GM12878 (cell line): ENCODE results near the gene RBPMS2. TPM values are rescaled to one million over a fixed set of nuclear protein-coding genes. Genes with fewer than 3 reads are reported as not detected.

ENCODE experiments used
- ATAC-seq: fragments of 200-7000 bp; cut with Tn5 transposase; 3 replicates; pipeline ENCODE4 v1.9.1; 2020; ENCODE audit warnings: mild to moderate bottlenecking, moderate library complexity
- BruUV-seq: library from RNA; stranded (reverse); fragments of 400-500 nt; replicated peaks from 2 replicates; lab custom pipeline; 2021; lab: Mats Ljungman, UMichigan
- CTCF ChIA-PET: fragments of 300-600 bp; sonication (Branson Sonifier 250); formaldehyde crosslinking; extraction: SDS; loops from one replicate; lab custom pipeline; 2021; ENCODE audit warnings: inconsistent platforms; lab: Yijun Ruan, JAX
- POLR2A ChIA-PET: fragments of 350-600 bp; formaldehyde crosslinking; extraction: SDS; loops from one replicate; lab custom pipeline; 2021; ENCODE audit warnings: inconsistent platforms; lab: Charles Lee
- RAD21 ChIA-PET: fragments of 300-600 bp; sonication (Branson Sonifier 250); formaldehyde crosslinking; loops from one replicate; lab custom pipeline; 2023; ENCODE audit warnings: antibody characterized with exemption; ENCODE audit not compliant: unreplicated experiment; lab: Charles Lee
- SMC1A ChIA-PET: fragments of 300-600 bp; sonication (Branson Sonifier 250); formaldehyde crosslinking; loops from one replicate; lab custom pipeline; 2023; ENCODE audit not compliant: unreplicated experiment, uncharacterized antibody; lab: Charles Lee
- DNase-seq: peaks from one replicate; pipeline ENCODE4 v3.0.0-alpha.2; 2011; ENCODE audit warnings: low read depth, low spot score
- FAIRE-seq: peaks from 3 replicates; lab custom pipeline; 2011; peaks lifted over from hg19 to GRCh38; lab: Jason Lieb, UNC
- H2AFZ ChIP-seq: 2 replicates; pipeline ENCODE4 v1.6.0; 2011; ENCODE audit warnings: low read depth, low read length, control low read depth; ENCODE audit not compliant: control insufficient read depth
- H3K27ac ChIP-seq: 2 replicates; pipeline ENCODE4 v1.5.1; 2011; ENCODE audit warnings: control low read depth; ENCODE audit not compliant: control insufficient read depth, insufficient read depth
- H3K27me3 ChIP-seq, 2 experiments: replicated peaks in 1 of 2; 2 replicates each; pipeline versions ENCODE4 v1.6.0 to v1.6.1; 2011; ENCODE audit warnings: low read length in 1 of 2; ENCODE audit not compliant: control insufficient read depth in 2 of 2, insufficient read depth in 2 of 2
- H3K36me3 ChIP-seq, 2 experiments: 2 replicates each; pipeline ENCODE4 v1.5.1; 2011; ENCODE audit warnings: low read length in 1 of 2; ENCODE audit not compliant: control insufficient read depth in 2 of 2, insufficient read depth in 2 of 2
- H3K4me1 ChIP-seq: 2 replicates; pipeline ENCODE4 v1.6.1; 2011; ENCODE audit warnings: mild to moderate bottlenecking, low read length, moderate library complexity, mixed read lengths; ENCODE audit not compliant: control insufficient read depth, insufficient read depth
- H3K4me2 ChIP-seq: 2 replicates; pipeline ENCODE4 v1.6.0; 2011; ENCODE audit warnings: control low read depth; ENCODE audit not compliant: control insufficient read depth, insufficient read depth
- H3K4me3 ChIP-seq: fragments of 200-600 bp; sonication (generic); 2 replicates; pipeline ENCODE4 v1.5.1; 2016
- H3K79me2 ChIP-seq: 2 replicates; pipeline ENCODE4 v1.6.0; 2011; ENCODE audit warnings: low read length; ENCODE audit not compliant: control insufficient read depth, insufficient read depth
- H3K9ac ChIP-seq: 2 replicates; pipeline ENCODE4 v1.8.0; 2011; ENCODE audit warnings: low read length, control low read depth, mixed read lengths; ENCODE audit not compliant: control insufficient read depth, insufficient read depth
- H3K9me3 ChIP-seq: replicated peaks from 3 replicates; pipeline ENCODE4 v1.5.1; 2011; ENCODE audit warnings: mild to moderate bottlenecking, low read length; ENCODE audit not compliant: control insufficient read depth, insufficient read depth
- H4K20me1 ChIP-seq: 2 replicates; pipeline ENCODE4 v1.6.0; 2011; ENCODE audit not compliant: control insufficient read depth, insufficient read depth
- BACH1 ChIP-seq: fragments of 450-650 bp; IDR thresholded peaks from 2 replicates; pipeline ENCODE4 v1.6.1; 2017; ENCODE audit warnings: mild to moderate bottlenecking, borderline replicate concordance
- FOS ChIP-seq: IDR thresholded peaks from 3 replicates; pipeline ENCODE4 v1.6.1; 2011; ENCODE audit warnings: borderline replicate concordance; ENCODE audit not compliant: insufficient read length; ENCODE audit errors: extremely low read depth
- GABPA ChIP-seq: IDR thresholded peaks from 2 replicates; pipeline ENCODE4 v1.6.1; 2014; ENCODE audit warnings: antibody characterized with exemption, low read depth, mild to moderate bottlenecking, inconsistent platforms
- HDAC6 ChIP-seq: fragments of 200-600 bp; sonication (generic); IDR thresholded peaks from one replicate; pipeline ENCODE4 v1.8.0; 2017; ENCODE audit warnings: antibody characterized with exemption; ENCODE audit not compliant: unreplicated experiment
- NFIC ChIP-seq: IDR thresholded peaks from 2 replicates; pipeline ENCODE4 v1.6.1; 2012; ENCODE audit warnings: low read depth, mild to moderate bottlenecking, inconsistent platforms, low read length, moderate library complexity
- NFYA ChIP-seq: IDR thresholded peaks from 2 replicates; pipeline ENCODE4 v1.6.1; 2011; ENCODE audit warnings: low read depth, mild to moderate bottlenecking, low read length, improper control_type of control experiment, borderline replicate concordance
- NFYB ChIP-seq: IDR thresholded peaks from 2 replicates; pipeline ENCODE4 v1.6.1; 2011; ENCODE audit warnings: low read depth, mild to moderate bottlenecking, low read length, improper control_type of control experiment, moderate library complexity; ENCODE audit not compliant: insufficient read depth
- RB1 ChIP-seq: fragments of 450-650 bp; formaldehyde crosslinking; IDR thresholded peaks from 2 replicates; pipeline ENCODE4 v1.6.1; 2017; ENCODE audit warnings: mild to moderate bottlenecking, borderline replicate concordance
- RBBP5 ChIP-seq: fragments of 200-600 bp; sonication (generic); conservative IDR thresholded peaks from 2 replicates; pipeline ENCODE4 v1.6.1; 2016
- SUPT20H ChIP-seq: IDR thresholded peaks from 2 replicates; pipeline ENCODE4 v1.6.1; 2011; ENCODE audit warnings: low read depth, mild to moderate bottlenecking, low read length, moderate library complexity, borderline replicate concordance; ENCODE audit not compliant: control insufficient read depth
- TCF12 ChIP-seq: IDR thresholded peaks from 2 replicates; pipeline ENCODE4 v1.6.1; 2011; ENCODE audit warnings: low read depth, mild to moderate bottlenecking, low read length
- ZNF217 ChIP-seq: fragments of 450-650 bp; IDR thresholded peaks from 2 replicates; pipeline ENCODE4 v1.6.1; 2017; ENCODE audit warnings: antibody characterized with exemption, mild to moderate bottlenecking
- ZNF384 ChIP-seq: IDR thresholded peaks from 2 replicates; pipeline ENCODE4 v1.6.1; 2012; ENCODE audit warnings: low read depth, mild to moderate bottlenecking, low read length, improper control_type of control experiment, borderline replicate concordance
- ZZZ3 ChIP-seq: IDR thresholded peaks from 2 replicates; pipeline ENCODE4 v1.6.1; 2011; ENCODE audit warnings: low read depth; ENCODE audit not compliant: control insufficient read depth, insufficient read length
- WGBS: methylation state at CpG from one replicate; pipeline ENCODE4 v1.1.6; 2016; ENCODE audit warnings: low lambda C conversion rate; ENCODE audit not compliant: insufficient replicate concordance, insufficient coverage; ENCODE audit errors: missing lambda C conversion rate; 5-methylcytosine and 5-hydroxymethylcytosine counted together
- in situ Hi-C: fragments of 300-500 bp; cut with MboI; formaldehyde crosslinking; loops from 9 replicates; pipeline ENCODE4 v1.14.3; 2018; ENCODE audit warnings: mixed read lengths
- intact Hi-C: fragments of 100-400 bp; cut with micrococcal nuclease; formaldehyde crosslinking; loops from one replicate; pipeline ENCODE4 v1.14.2; 2022; ENCODE audit not compliant: unreplicated experiment
- polyA plus RNA-seq, 11 experiments: library from polyadenylated mRNA; depleted of rRNA in 4 of 11; unstranded in 6 of 11; stranded (reverse) in 5 of 11; fragments of >200 nt; fragmentation: Nextera tagmentation in 4 of 11; fragmentation: Illumina TruSeq in 1 of 11; extraction: Ambion mirVana in 4 of 11; extraction: Trizol in 1 of 11; gene quantifications; 1 replicate in 1 of 11; 2 replicates in 10 of 11; pipeline versions ENCODE4 v1.2.1 to v1.2.3, GENCODE V29; 2011 to 2016; ENCODE audit warnings: inconsistent platforms in 2 of 11, missing spikeins in 2 of 11, low read depth in 1 of 11
- total RNA-seq, 4 experiments: library from RNA; depleted of rRNA in 3 of 4; stranded (reverse); fragments of >200 nt in 3 of 4; fragmentation: Illumina TruSeq in 1 of 4; extraction: Trizol in 1 of 4; gene quantifications; 2 replicates each; pipeline versions ENCODE4 v1.2.1 to v1.2.3, GENCODE V29; 2013 to 2021
- TF ChIP-seq, protein P1 (sequence below): fragments of 450-650 bp; IDR thresholded peaks from 2 replicates; pipeline ENCODE4 v1.6.1; 2017; ENCODE audit warnings: mild to moderate bottlenecking, low read depth, inconsistent platforms; ENCODE audit not compliant: poor library complexity, severe bottlenecking
- TF ChIP-seq, protein P2 (sequence below): fragments of 150-350 bp; IDR thresholded peaks from 2 replicates; pipeline ENCODE4 v1.6.1; 2016; ENCODE audit warnings: low read depth, low read length
- TF ChIP-seq, protein P3 (sequence below): IDR thresholded peaks from 2 replicates; pipeline ENCODE4 v1.6.1; 2012; ENCODE audit warnings: low read depth, low read length, improper control_type of control experiment

RBPMS2 gene
- total and polyA plus RNA-seq, 10 of the 15 experiments (the other 5 are each of a cell fraction or from before 2014, with no cell fraction given): 0.06 to 0.31 (median 0.19) TPM; not detected in 3

DNA sequence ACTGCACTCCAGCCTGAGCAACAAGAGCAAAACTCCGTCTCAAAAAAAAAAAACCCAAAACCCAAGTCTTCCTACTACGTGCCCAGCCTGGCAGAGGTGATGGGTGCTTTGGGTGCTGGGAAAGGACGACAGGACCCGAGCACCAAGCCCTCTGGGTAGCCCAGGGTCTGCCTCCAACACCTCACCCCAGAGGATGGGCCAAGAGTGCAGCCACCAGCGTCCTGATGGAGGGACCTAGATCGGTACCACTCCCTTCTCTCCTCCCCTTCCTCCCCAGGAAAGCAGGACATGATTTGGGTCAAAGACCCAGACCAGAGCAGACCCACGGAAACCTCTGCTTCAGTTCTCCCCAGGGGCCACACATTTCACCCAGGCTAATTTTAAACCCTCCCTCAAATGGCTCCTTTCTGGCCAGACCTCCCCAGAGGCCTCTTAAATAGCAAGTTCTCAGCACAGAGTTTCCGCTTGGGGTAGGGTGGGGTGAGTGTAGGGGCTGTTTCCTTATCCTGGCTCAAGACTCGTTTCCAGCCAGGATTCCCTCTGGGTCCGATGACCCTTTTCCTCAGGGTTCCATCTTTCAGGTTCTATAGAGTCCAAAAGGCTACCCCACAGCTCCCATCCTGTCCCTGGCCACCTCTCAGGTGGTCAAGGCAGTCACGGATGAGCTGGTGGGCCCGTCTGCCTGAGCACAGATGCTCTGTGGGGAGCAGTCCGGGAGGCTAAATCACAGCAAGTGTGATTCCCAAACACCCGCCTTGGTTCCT is 20.5 kb downstream of the RBPMS2 start:
- peak; percentile 59 for DNase-seq
- intact Hi-C loops: no loop called here
- peak; percentile 84 for ATAC-seq
- H3K27ac ChIP-seq: no peak overlapping the region
- no peak overlapping the region for H3K4me3 ChIP-seq
- ChIA-PET SMC1A (interaction anchor here (2.0 to 22.7 kb wide), 2 partner anchors 13 to 53 kb away, joined by 13 to 308 read pairs; no protein-coding TSS in a partner anchor), CTCF (interaction anchor here (0.8 to 8.5 kb wide), 3 partner anchors 12 to 140 kb away, joined by 4 to 60 read pairs (median 9); no protein-coding TSS in a partner anchor), POLR2A (interaction anchor here (0.5 to 2.2 kb wide), 4 partner anchors 21 to 139 kb away, joined by 3 to 11 read pairs (median 8); no protein-coding TSS in a partner anchor), RAD21 (interaction anchor here (1.9 to 3.8 kb wide), 5 partner anchors 14 to 139 kb away, joined by 5 to 27 read pairs (median 11); no protein-coding TSS in a partner anchor)
- peaks cover 20% of the 10 kb centered on the region for H3K4me1 ChIP-seq
- H3K36me3 ChIP-seq: no peaks in the 10 kb centered on the region
- H4K20me1 ChIP-seq: no peaks in the 10 kb centered on the region
- no peaks in the 10 kb centered on the region for H3K79me2 ChIP-seq
- peak overlapping the region; percentile 81 for H2AFZ ChIP-seq
- BruUV-seq: no TSS peak
- peak overlapping the region; percentile 66 for H3K4me2 ChIP-seq
- 1% methylated on average over 14 of the region's 14 CpGs for WGBS
- FAIRE-seq: peak; percentile 54
- no peaks in the 10 kb centered on the region for H3K27me3 ChIP-seq
- H3K9me3 ChIP-seq: no peaks in the 10 kb centered on the region
- in situ Hi-C loops: no loop called here
- H3K9ac ChIP-seq: no peak overlapping the region
- TF ChIP-seq NFYB (no peak), FOS (no peak), TCF12 (no peak), ZNF217 (no peak), BACH1 (no peak), GABPA (no peak), RBBP5 (no peak), NFYA (no peak), SUPT20H (no peak), ZZZ3 (no peak), NFIC (no peak), HDAC6 (no peak), ZNF384 (no peak), RB1 (no peak; the same call in 1 of the 2 replicates)
- TF ChIP-seq, protein P1, sequence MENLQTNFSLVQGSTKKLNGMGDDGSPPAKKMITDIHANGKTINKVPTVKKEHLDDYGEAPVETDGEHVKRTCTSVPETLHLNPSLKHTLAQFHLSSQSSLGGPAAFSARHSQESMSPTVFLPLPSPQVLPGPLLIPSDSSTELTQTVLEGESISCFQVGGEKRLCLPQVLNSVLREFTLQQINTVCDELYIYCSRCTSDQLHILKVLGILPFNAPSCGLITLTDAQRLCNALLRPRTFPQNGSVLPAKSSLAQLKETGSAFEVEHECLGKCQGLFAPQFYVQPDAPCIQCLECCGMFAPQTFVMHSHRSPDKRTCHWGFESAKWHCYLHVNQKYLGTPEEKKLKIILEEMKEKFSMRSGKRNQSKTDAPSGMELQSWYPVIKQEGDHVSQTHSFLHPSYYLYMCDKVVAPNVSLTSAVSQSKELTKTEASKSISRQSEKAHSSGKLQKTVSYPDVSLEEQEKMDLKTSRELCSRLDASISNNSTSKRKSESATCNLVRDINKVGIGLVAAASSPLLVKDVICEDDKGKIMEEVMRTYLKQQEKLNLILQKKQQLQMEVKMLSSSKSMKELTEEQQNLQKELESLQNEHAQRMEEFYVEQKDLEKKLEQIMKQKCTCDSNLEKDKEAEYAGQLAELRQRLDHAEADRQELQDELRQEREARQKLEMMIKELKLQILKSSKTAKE: no peak
- TF ChIP-seq, protein P2, sequence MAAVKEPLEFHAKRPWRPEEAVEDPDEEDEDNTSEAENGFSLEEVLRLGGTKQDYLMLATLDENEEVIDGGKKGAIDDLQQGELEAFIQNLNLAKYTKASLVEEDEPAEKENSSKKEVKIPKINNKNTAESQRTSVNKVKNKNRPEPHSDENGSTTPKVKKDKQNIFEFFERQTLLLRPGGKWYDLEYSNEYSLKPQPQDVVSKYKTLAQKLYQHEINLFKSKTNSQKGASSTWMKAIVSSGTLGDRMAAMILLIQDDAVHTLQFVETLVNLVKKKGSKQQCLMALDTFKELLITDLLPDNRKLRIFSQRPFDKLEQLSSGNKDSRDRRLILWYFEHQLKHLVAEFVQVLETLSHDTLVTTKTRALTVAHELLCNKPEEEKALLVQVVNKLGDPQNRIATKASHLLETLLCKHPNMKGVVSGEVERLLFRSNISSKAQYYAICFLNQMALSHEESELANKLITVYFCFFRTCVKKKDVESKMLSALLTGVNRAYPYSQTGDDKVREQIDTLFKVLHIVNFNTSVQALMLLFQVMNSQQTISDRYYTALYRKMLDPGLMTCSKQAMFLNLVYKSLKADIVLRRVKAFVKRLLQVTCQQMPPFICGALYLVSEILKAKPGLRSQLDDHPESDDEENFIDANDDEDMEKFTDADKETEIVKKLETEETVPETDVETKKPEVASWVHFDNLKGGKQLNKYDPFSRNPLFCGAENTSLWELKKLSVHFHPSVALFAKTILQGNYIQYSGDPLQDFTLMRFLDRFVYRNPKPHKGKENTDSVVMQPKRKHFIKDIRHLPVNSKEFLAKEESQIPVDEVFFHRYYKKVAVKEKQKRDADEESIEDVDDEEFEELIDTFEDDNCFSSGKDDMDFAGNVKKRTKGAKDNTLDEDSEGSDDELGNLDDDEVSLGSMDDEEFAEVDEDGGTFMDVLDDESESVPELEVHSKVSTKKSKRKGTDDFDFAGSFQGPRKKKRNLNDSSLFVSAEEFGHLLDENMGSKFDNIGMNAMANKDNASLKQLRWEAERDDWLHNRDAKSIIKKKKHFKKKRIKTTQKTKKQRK: no peak
- TF ChIP-seq, protein P3, sequence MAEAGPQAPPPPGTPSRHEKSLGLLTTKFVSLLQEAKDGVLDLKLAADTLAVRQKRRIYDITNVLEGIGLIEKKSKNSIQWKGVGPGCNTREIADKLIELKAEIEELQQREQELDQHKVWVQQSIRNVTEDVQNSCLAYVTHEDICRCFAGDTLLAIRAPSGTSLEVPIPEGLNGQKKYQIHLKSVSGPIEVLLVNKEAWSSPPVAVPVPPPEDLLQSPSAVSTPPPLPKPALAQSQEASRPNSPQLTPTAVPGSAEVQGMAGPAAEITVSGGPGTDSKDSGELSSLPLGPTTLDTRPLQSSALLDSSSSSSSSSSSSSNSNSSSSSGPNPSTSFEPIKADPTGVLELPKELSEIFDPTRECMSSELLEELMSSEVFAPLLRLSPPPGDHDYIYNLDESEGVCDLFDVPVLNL: no peak
